Right ventricle myocardium inferior (tissue), 1 donor: ENCODE data around the gene PET117. TPM values are rescaled to one million over a fixed set of nuclear protein-coding genes. Genes with fewer than 3 reads are reported as not detected.
A peak's percentile ranks its signal among the peaks of the same experiment; 100 is the strongest.
"Not testable (repeated sequence)": the region's sequence is repeated elsewhere in the genome, so short reads cannot be mapped to it uniquely, and the experiment has no call there.

Source experiments
- ATAC-seq: fragments of 200-7000 bp; cut with Tn5 transposase; one replicate; pipeline ENCODE4 v1.9.1; 2020; ENCODE audit warnings: mild to moderate bottlenecking, moderate library complexity
- DNase-seq: peaks from one replicate; pipeline ENCODE4 v3.0.0; 2021; ENCODE audit errors: missing footprints
- intact Hi-C: fragments of 100-400 bp; cut with DNase I; formaldehyde crosslinking; loops from one replicate; pipeline ENCODE4 v1.11.0; 2022
- total RNA-seq: library from RNA; stranded (reverse); fragmentation: NEBNext Ultra II Directional; extraction: Animal tissue kit (Norgen Biotek cat#: 25700); gene quantifications from one replicate; pipeline ENCODE4 v1.2.1, GENCODE V29; 2021
- donor health status: DM: no; HTN: yes; CAD: no; lungs with severe emphysema.

PET117 gene
- total RNA-seq, 1 donor from 2014 or later: 13.3 TPM

GRCh38 chr20:18139832-18140231 lies 2.2 kb downstream of the PET117 start:
- intact Hi-C loops: loop anchor here (5.0 to 10.0 kb wide), 2 partner anchors 147 to 635 kb away; partner anchors contain the start of gene ZNF133
- ATAC-seq (no peak), DNase-seq (no peak)

DNA sequence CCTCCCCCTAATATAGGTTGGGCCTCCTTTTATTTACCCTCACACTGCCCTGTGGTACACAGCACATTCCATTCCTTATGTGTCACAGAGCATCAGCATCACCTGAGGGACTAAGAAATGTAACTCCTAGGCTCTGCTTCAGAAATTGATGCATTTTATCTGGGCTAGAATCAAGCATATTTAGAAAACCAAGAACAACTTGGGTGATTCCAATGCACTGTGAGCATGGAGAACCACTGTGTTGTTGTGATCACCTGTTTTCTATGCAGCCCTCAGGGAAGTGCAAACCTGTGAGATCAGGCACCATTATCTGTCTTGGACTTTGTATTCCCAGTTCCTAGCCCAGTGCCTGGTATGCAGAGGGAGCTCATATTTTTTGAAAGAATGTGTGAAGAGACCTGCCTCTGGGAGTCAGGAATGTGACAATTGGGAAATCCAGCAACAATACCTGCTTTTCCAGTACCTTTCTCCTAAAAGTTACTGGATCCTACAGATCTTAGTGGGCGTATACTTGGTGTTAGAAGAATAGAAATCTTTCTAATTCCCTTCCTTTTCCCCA lies 7.0 kb downstream of the PET117 start:
- ATAC-seq: no peak
- no peak for DNase-seq
- intact Hi-C loops: no loop called here

DNA sequence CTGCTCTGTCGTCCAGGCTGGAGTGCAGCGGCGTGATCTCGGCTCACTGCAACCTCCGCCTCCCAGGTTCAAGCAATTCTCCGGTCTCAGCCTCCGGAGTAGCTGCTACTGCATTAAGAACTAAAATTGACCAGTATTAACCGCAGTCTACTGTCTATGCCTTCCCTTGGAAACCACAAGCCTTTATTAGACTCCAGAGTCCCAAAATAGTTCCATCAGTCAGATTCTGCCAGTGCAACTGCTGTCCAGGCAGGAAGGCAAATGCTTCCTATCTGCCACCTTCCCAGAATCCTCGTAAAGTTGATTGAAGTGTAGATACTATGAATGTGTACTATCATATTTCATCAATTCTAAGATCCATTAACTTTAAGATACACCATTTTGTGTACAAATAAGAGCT lies 16.7 kb downstream of the PET117 start:
- intact Hi-C loops: no loop called here
- no peak for ATAC-seq
- no peak for DNase-seq

GRCh38 chr20:18156045-18156444 lies 18.4 kb downstream of the PET117 start:
- ATAC-seq: no peak
- intact Hi-C loops: no loop called here
- DNase-seq: no peak

GRCh38 chr20:18164356-18164755 lies 26.7 kb downstream of the PET117 start:
- DNase-seq (no peak), ATAC-seq (no peak)
- intact Hi-C loops: no loop called here

DNA sequence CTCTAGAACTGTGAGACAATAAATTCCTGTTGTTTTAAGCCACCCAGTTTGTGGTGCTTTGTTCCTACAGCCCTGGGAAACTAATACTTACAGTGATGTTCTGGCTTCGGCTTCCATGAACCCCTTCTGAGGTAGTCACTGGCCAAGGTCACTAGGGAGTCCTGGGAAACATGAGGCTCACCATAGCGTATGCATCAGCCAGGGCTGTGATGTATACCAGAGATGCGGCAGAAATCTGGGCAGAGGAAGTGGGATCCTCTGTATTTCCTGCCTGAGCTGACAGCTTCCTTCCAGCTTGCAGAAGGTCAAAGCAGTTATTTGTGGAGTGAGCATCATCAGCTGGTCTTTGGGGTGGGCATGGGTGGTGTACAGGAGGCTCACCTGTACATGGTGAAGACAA lies 27.9 kb downstream of the PET117 start:
- intact Hi-C loops: no loop called here
- no peak for ATAC-seq
- no peak for DNase-seq

DNA sequence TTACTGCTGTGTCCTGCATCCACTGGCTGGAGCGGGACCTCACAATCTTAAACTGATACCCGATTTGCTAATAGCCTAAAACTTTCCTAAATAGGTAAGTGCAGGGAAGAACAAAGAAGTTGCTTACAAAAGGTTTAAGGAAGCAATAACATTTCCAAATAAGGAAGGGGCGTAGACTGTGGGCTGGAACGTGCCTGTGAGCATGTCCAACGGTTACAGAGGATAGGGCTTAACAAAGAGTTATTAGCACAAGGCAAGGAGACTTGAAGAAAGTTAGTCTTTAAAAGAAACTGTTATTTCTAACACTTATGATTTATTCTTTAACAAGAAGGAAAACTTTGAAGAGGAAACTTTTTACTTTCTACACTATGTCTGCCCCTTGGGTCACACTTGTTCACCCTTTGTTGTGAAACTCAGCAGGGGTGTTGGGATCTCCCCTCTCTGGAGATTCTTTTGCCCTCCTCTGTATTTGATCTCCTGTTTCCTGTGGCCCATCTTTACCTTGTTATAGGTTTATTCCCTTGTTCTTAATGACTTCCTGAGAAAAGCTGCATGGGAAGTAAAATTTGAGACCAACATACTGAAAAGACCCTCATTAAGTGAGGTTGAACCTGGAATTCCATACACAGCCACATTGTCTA lies 28.7 kb downstream of the PET117 start:
- ATAC-seq: no peak
- intact Hi-C loops: no loop called here
- no peak for DNase-seq

DNA sequence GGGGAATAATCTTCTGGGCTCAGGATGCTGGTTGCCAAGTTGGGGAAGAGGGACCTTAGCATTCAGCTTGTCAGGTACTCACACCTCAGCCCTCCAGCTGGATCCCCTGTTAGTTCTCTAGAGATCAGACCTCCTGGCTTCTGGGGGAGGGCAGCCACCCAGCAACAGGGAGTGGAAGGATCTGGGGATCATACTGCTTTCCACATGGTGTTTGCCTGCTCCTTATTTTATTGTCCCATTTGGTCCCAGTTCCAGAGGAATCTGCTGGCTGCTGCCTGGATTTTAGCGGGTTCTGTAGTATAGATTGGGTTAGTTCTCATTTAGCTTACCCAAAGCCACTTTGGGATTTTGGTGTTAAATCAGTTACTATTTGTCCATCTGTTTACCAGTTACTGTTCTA lies 29.3 kb downstream of the PET117 start:
- DNase-seq (no peak), ATAC-seq (no peak)
- intact Hi-C loops: no loop called here

DNA sequence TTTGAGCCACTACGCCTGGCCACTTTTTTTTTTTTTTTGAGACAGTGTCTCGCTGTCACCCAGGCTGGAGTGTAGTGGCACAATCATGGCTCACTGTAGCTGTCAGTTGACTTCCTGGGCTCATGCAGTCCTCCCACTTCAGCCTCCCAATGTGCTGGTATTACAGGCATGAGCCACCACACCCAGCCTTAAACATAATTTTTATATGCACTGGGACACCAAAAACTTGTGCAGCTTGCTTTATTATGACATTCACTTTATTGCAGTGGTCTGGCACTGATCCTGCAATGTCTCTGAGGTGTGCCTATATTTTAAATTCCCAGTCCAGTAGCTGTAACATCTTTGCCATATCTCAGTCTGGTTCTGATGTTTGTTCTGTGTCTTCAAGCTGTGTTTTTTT lies 34.7 kb downstream of the PET117 start:
- intact Hi-C loops: no loop called here
- DNase-seq: no peak
- ATAC-seq: no peak

DNA sequence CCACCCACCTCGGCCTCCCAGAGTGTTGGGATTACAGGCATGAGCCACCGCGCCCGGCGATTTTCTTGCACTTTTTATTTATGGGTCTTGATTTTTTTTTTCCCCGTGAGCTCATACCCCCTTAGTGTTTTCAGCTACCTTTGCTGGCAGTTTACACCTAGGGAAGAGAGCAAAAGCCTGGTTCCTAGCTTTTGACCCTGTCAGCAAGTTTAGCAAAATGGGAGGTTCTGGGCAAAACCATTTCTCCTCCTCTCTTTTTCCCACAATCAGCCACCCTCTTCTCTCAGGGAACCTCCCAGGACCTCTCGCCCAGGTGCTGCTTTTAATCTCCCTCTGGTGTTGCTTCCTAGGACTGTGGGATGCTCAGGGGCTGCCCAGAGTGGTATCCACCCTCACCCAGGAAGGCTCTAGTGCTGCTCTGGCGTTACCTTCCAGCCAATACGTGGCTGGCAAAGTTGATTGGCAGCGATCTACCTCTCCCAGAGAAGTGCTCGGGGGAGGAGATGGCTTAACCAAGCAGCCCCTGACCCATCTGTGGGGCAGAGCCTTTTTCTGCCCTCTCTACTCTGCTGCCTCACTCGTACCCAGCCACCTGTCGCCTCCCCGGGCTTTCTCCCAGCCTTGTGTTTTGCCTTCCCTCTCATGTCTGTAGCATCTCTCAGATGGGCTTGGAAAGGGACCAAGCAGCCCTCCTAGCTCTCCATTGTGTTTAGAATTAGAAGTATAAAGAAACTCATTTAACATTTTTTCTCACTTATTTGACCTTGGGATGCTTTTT lies 37.4 kb downstream of the PET117 start:
- no peak for DNase-seq
- intact Hi-C loops: no loop called here
- ATAC-seq: no peak

DNA sequence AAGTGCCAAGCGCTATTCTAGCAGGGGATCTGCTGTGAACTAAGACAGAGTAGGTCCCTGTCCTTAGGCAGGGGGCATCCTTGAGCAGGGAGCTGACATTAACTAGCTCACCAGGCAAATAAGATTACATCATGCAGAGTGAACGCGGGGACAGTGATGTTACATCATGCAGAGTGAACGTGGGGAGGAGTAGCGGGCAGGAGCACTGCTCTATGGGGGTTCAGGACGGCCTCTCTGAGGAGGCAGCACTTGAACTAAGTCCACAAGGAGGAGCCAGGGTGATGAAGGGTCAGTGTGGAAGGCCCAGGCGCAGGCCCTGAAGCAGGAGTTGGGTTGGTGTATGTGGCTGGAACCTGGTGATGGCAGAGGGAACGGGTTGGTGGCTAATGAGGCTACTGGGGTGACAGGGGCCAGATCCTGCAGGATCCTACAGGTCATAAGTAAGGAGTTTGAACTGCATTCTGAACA lies 38.7 kb downstream of the PET117 start:
- intact Hi-C loops: no loop called here
- DNase-seq (no peak), ATAC-seq (no peak)

GRCh38 chr20:18180366-18180765 lies 42.7 kb downstream of the PET117 start:
- intact Hi-C loops, ATAC-seq, DNase-seq: not testable (repeated sequence)

- no peak for ATAC-seq
- no peak for DNase-seq
- intact Hi-C loops: no loop called here
Observed at GRCh38 chr20:18180815-18181214, 43.2 kb downstream of the PET117 start.

- ATAC-seq: no peak
- intact Hi-C loops: no loop called here
- DNase-seq: no peak
Observed at GRCh38 chr20:18187020-18187419, 49.4 kb downstream of the PET117 start.

GRCh38 chr20:18188434-18188833 lies 50.8 kb downstream of the PET117 start:
- DNase-seq (no peak), ATAC-seq (peak; percentile 56)
- intact Hi-C loops: no loop called here

GRCh38 chr20:18190338-18191233 lies 52.9 kb downstream of the PET117 start:
- intact Hi-C loops: no loop called here
- ATAC-seq (no peak), DNase-seq (no peak)

DNA sequence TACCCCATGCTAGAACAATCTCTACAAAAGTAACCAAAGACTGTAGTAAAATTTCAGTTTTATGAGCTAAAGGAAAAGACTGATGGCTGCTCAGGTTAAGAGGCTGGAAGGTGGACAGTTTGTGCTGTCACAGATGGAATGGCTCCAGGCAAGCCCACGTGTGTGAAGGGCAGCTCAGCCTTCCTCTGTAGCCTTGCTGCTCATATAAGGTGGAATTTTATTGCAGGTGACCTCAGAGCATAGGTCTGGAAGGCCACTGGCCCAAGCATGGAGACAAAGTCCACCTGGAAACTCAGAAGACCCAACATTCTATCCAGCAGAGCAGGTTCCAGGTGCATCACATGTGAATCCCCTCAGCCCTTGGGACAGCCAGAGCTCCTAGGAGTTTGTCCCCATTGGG lies 53.6 kb downstream of the PET117 start:
- ATAC-seq (no peak), DNase-seq (no peak)
- intact Hi-C loops: no loop called here
